ENCODE data around the gene CNTNAP5. TPM values are rescaled to one million over a fixed set of nuclear protein-coding genes. Genes with fewer than 3 reads are reported as not detected.

Gene CNTNAP5
- total RNA-seq, 1 experiment from 2014 or later, result 0.78 TPM

DNA sequence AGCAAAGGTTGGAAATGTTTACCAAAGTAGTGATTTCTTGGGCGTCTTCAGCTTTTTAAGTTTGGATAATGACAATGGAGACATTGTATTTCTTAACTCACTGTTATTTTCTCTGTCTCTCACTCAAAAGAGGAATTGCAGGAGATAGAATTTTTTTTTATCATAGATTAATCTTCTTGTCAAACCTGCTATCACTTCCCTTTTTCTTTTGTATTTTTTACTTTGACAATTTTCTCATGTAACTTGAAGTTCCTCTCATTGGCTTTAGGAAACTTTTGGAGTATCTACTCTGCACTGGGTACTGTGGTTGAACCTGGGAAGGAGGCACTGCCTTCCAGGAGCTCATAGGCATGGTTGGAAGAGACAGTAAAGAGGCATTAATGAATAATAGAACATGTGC, 489.1 kb downstream of the CNTNAP5 start:
- H3K9ac ChIP-seq (ENCODE audit: low read length), result no peak overlapping the region
- no peaks in the 10 kb centered on the region for H3K9me3 ChIP-seq (ENCODE audit: low read length)
- peak; percentile 74 for DNase-seq
- H4K20me1 ChIP-seq (ENCODE audit: insufficient read depth, low read depth, low read length), result no peaks in the 10 kb centered on the region
- H2AFZ ChIP-seq (ENCODE audit: low read length), result 0 out of 2 replicates have a peak overlapping the region, but pooled peaks have one; percentile 23
- H3K79me2 ChIP-seq (ENCODE audit: low read length), result no peaks in the 10 kb centered on the region
- peak overlapping the region; percentile 39 for H3K4me2 ChIP-seq (ENCODE audit: low read depth, low read length, poor library complexity, severe bottlenecking)
- H3K27ac ChIP-seq (ENCODE audit: low read length), result peak overlapping the region; percentile 46
- H3K9me2 ChIP-seq (replicated peaks; ENCODE audit: insufficient read depth, low read length), result no peaks in the 10 kb centered on the region
- H3K27me3 ChIP-seq (ENCODE audit: low read length), result no peaks in the 10 kb centered on the region
- H3K36me3 ChIP-seq (ENCODE audit: insufficient read depth, low read length), result no peaks in the 10 kb centered on the region
- H3K4me1 ChIP-seq (ENCODE audit: low read length), result peaks cover 18% of the 10 kb centered on the region
- H3K4me3 ChIP-seq (ENCODE audit: low read length), result no peak overlapping the region; the same call in 1 of the 2 replicates

DNA sequence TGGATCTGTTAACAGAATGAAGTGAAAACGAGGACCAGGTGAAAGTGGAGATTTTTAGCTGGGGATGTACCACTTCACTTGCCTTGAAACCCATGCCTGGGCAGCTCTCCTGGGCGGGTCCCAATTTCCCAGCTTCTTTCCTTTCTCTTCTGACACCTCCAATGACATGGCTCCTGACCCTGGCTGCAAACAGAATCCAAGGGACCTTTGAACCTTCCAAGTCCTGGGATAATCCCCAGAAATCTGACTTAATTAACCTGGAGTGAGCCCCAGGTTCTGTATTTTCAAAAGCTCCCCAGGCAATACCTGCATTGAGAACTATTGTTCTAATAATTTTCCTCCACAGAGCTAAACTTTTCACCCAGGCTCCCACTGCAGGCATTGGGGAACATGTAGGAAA, 495.9 kb downstream of the CNTNAP5 start:
- no peaks in the 10 kb centered on the region for H3K79me2 ChIP-seq (ENCODE audit: low read length)
- H3K4me3 ChIP-seq (ENCODE audit: low read length), result no peak overlapping the region
- H3K27me3 ChIP-seq (ENCODE audit: low read length), result no peaks in the 10 kb centered on the region; the same call in 1 of the 2 replicates
- H2AFZ ChIP-seq (ENCODE audit: low read length), result no peak overlapping the region
- no peak for DNase-seq
- H3K27ac ChIP-seq (ENCODE audit: low read length), result no peak overlapping the region
- no peak overlapping the region for H3K4me2 ChIP-seq (ENCODE audit: low read depth, low read length, poor library complexity, severe bottlenecking)
- H3K9me3 ChIP-seq (ENCODE audit: low read length), result no peaks in the 10 kb centered on the region
- H3K36me3 ChIP-seq (ENCODE audit: insufficient read depth, low read length), result no peaks in the 10 kb centered on the region
- H3K9me2 ChIP-seq (replicated peaks; ENCODE audit: insufficient read depth, low read length), result no peaks in the 10 kb centered on the region
- H3K4me1 ChIP-seq (ENCODE audit: low read length), result peaks cover 9% of the 10 kb centered on the region
- H3K9ac ChIP-seq (ENCODE audit: low read length), result no peak overlapping the region
- no peaks in the 10 kb centered on the region for H4K20me1 ChIP-seq (ENCODE audit: insufficient read depth, low read depth, low read length)

DNA sequence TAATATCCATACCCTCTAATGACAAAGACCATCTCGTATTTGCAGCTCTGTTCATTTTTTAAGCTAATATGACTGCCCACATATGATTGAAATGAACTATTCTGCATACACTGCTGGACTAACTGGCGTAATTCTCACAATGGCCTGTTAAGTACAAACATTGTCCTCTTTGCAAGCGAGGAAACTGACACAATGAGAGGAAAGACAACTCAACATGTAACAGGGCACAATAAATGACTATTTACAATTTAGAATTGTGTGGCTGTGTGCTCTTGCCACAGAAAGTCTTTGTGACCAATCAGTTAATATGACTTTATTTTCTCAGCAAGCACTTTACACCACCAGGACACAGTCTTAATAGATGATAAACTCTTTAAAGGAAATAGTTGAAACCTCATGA, 498.0 kb downstream of the CNTNAP5 start:
- no peak overlapping the region for H3K27ac ChIP-seq (ENCODE audit: low read length)
- no peak for DNase-seq
- no peaks in the 10 kb centered on the region; the same call in 1 of the 2 replicates for H3K27me3 ChIP-seq (ENCODE audit: low read length)
- no peaks in the 10 kb centered on the region for H3K36me3 ChIP-seq (ENCODE audit: insufficient read depth, low read length)
- H2AFZ ChIP-seq (ENCODE audit: low read length), result no peak overlapping the region
- H3K79me2 ChIP-seq (ENCODE audit: low read length), result no peaks in the 10 kb centered on the region
- no peaks in the 10 kb centered on the region for H4K20me1 ChIP-seq (ENCODE audit: insufficient read depth, low read depth, low read length)
- H3K9me2 ChIP-seq (replicated peaks; ENCODE audit: insufficient read depth, low read length), result no peaks in the 10 kb centered on the region
- H3K4me2 ChIP-seq (ENCODE audit: low read depth, low read length, poor library complexity, severe bottlenecking), result no peak overlapping the region
- H3K9ac ChIP-seq (ENCODE audit: low read length), result no peak overlapping the region
- H3K4me1 ChIP-seq (ENCODE audit: low read length), result peaks cover 15% of the 10 kb centered on the region
- H3K4me3 ChIP-seq (ENCODE audit: low read length), result no peak overlapping the region
- no peaks in the 10 kb centered on the region for H3K9me3 ChIP-seq (ENCODE audit: low read length)

DNA sequence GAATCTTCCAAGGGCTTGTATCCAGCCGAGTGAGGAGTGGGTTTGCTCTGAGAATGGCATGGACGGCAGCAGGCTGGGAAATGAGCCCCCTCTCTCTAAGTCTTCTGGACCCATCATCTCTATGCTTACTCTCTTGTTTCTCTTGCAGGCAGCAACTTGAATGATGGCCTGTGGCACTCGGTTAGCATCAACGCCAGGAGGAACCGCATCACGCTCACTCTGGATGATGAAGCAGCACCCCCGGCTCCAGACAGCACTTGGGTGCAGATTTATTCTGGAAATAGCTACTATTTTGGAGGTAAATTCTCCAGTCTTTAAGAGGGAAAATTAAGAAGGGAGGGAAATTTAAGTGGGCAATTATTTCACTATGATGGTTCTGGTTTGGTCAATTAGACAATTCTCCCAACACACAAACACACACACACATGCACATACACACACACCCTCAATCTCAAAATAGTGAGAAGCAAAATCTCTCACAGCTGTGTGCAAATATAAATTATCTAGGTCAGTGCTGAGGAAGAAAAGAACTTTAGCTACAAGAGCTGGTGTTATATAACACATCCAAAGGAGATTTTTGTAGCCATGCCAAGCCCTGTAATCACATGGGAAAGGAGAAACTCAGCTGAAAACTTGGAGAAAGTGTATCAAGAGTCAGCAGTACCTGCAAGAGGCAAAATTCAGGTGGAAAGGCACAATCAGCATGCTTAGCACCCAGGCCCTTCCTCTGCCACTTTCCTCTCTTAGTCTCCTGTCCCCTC, 499.2 kb downstream of the CNTNAP5 start:
- Histone ChIP-seq H3K27ac (ENCODE audit: low read length) (no peak overlapping the region), H3K9me3 (ENCODE audit: low read length) (no peaks in the 10 kb centered on the region), H3K79me2 (ENCODE audit: low read length) (no peaks in the 10 kb centered on the region), H2AFZ (ENCODE audit: low read length) (no peak overlapping the region), H3K4me3 (ENCODE audit: low read length) (no peak overlapping the region), H3K4me2 (ENCODE audit: low read depth, low read length, poor library complexity, severe bottlenecking) (no peak overlapping the region), H3K36me3 (ENCODE audit: insufficient read depth, low read length) (no peaks in the 10 kb centered on the region), H3K27me3 (ENCODE audit: low read length) (no peaks in the 10 kb centered on the region; the same call in 1 of the 2 replicates), H3K4me1 (ENCODE audit: low read length) (peaks cover 18% of the 10 kb centered on the region), H4K20me1 (ENCODE audit: insufficient read depth, low read depth, low read length) (no peaks in the 10 kb centered on the region), H3K9ac (ENCODE audit: low read length) (no peak overlapping the region), H3K9me2 (replicated peaks; ENCODE audit: insufficient read depth, low read length) (no peaks in the 10 kb centered on the region)
- DNase-seq, result no peak

DNA sequence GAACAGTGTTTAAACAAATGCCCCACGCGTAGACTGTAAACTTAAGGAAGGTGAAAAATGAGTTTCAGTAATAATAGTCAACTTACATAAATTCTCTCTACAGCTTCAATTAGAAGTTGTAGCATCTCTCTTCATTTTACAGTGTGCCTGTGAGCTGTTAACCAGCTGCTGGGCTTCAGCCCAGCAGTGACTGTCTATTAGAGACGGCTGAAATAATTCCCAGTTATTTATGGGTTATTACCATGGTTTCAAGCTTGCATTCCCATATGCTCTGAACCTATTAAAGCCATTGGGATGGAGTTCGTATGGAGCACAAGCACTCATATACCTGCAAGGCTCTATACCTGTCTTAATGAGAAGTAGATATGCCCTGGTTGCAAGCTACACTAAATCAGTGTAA, 501.1 kb downstream of the CNTNAP5 start:
- H3K4me1 ChIP-seq (ENCODE audit: low read length), result peaks cover 24% of the 10 kb centered on the region
- no peak overlapping the region for H3K4me2 ChIP-seq (ENCODE audit: low read depth, low read length, poor library complexity, severe bottlenecking)
- no peaks in the 10 kb centered on the region for H3K36me3 ChIP-seq (ENCODE audit: insufficient read depth, low read length)
- no peak overlapping the region for H3K4me3 ChIP-seq (ENCODE audit: low read length)
- no peaks in the 10 kb centered on the region for H3K9me2 ChIP-seq (replicated peaks; ENCODE audit: insufficient read depth, low read length)
- no peak overlapping the region for H3K9ac ChIP-seq (ENCODE audit: low read length)
- H3K9me3 ChIP-seq (ENCODE audit: low read length), result no peaks in the 10 kb centered on the region
- no peaks in the 10 kb centered on the region; the same call in 1 of the 2 replicates for H3K27me3 ChIP-seq (ENCODE audit: low read length)
- no peak overlapping the region for H2AFZ ChIP-seq (ENCODE audit: low read length)
- no peaks in the 10 kb centered on the region for H4K20me1 ChIP-seq (ENCODE audit: insufficient read depth, low read depth, low read length)
- no peak overlapping the region for H3K27ac ChIP-seq (ENCODE audit: low read length)
- H3K79me2 ChIP-seq (ENCODE audit: low read length), result no peaks in the 10 kb centered on the region
- no peak for DNase-seq

DNA sequence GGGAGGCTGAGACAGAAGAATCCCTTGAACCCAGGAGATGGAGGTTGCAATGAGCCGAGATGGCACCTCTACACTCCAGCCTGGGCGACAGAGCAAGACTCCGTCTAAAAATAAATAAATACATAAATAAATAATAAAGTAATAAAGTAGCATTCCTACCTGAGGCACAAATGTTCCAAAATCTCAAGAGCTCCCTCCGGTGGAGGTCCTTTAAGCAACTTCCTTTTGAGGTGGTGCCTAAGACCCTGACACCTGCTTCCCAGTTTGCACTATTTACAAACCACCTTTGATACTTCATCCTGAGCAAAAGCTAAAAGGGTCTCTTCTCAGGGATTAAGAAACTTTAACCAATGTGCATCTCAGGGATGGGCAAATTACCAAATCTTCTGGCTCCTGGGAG, 505.1 kb downstream of the CNTNAP5 start:
- H3K27ac ChIP-seq (ENCODE audit: low read length), result no peak overlapping the region
- H3K79me2 ChIP-seq (ENCODE audit: low read length), result no peaks in the 10 kb centered on the region
- H3K4me2 ChIP-seq (ENCODE audit: low read depth, low read length, poor library complexity, severe bottlenecking), result no peak overlapping the region
- H3K4me3 ChIP-seq (ENCODE audit: low read length), result no peak overlapping the region
- no peaks in the 10 kb centered on the region for H4K20me1 ChIP-seq (ENCODE audit: insufficient read depth, low read depth, low read length)
- no peak overlapping the region for H3K9ac ChIP-seq (ENCODE audit: low read length)
- H2AFZ ChIP-seq (ENCODE audit: low read length), result 0 out of 2 replicates have a peak overlapping the region, but pooled peaks have one; percentile 34
- H3K9me3 ChIP-seq (ENCODE audit: low read length), result no peaks in the 10 kb centered on the region
- no peaks in the 10 kb centered on the region for H3K27me3 ChIP-seq (ENCODE audit: low read length)
- H3K9me2 ChIP-seq (replicated peaks; ENCODE audit: insufficient read depth, low read length), result no peaks in the 10 kb centered on the region
- H3K36me3 ChIP-seq (ENCODE audit: insufficient read depth, low read length), result no peaks in the 10 kb centered on the region
- DNase-seq, result peak; percentile 62
- peaks cover 20% of the 10 kb centered on the region for H3K4me1 ChIP-seq (ENCODE audit: low read length)

DNA sequence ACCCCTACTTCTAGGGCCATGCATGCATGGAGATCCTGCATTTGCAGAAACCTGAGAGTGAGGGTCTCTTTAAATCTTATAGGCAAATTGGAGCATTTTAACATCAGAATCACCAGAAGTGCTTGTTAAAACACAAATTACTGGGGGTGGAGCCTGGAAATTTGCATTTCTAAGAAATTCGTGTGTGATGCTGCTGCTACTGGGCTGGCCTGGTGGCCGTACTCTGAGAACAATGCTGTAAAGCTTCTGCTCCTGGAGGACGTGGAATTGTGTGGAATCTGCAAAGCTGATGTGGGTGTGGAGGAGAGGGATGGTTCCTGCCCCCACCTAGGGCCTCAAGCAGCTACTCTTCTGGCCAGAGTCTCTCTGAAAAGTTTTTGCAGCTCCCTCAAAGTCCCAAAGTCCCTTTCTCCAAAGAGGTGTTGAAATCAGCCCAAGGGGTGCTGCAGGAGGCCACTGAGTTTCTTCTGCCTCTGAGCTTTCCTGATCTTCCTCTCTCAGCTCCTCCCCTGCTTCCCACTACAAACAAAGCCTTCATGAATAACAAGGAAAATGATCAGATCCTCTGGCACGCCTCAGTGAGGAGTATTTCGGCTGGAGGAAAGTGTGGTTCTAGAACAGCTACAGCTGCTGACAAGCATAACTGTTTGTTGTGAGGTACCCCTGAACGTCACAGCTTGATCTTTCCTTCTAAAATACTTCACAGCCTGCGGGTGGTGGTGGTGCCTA, 508.3 kb downstream of the CNTNAP5 start:
- H3K79me2 ChIP-seq (ENCODE audit: low read length), result no peaks in the 10 kb centered on the region
- H3K4me1 ChIP-seq (ENCODE audit: low read length), result peaks cover 14% of the 10 kb centered on the region
- H3K9ac ChIP-seq (ENCODE audit: low read length), result no peak overlapping the region
- no peak for DNase-seq
- no peaks in the 10 kb centered on the region for H3K9me3 ChIP-seq (ENCODE audit: low read length)
- no peaks in the 10 kb centered on the region for H3K27me3 ChIP-seq (ENCODE audit: low read length)
- H4K20me1 ChIP-seq (ENCODE audit: insufficient read depth, low read depth, low read length), result no peaks in the 10 kb centered on the region
- no peak overlapping the region for H2AFZ ChIP-seq (ENCODE audit: low read length)
- H3K4me3 ChIP-seq (ENCODE audit: low read length), result no peak overlapping the region
- no peak overlapping the region for H3K27ac ChIP-seq (ENCODE audit: low read length)
- H3K36me3 ChIP-seq (ENCODE audit: insufficient read depth, low read length), result no peaks in the 10 kb centered on the region
- no peak overlapping the region for H3K4me2 ChIP-seq (ENCODE audit: low read depth, low read length, poor library complexity, severe bottlenecking)
- H3K9me2 ChIP-seq (replicated peaks; ENCODE audit: insufficient read depth, low read length), result no peaks in the 10 kb centered on the region

DNA sequence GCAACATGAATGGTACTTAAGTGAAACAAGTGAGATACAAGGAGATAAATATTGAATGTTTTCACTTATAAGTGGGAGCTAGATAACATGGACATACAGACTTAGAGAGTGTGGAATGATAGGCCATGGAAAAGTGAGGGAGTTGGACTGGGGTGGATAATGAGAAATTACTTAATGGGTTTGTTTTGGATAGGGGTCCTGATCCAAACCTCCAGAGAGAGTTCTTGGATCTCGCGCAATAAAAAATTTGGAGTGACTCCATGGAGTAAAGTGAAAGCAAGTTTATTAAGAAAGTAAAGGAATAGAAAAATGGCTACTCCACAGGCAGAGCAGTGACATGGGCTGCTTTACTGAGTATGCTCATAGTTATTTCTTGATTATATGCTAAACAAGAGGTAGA, 508.9 kb downstream of the CNTNAP5 start:
- no peak for DNase-seq
- no peaks in the 10 kb centered on the region for H3K9me3 ChIP-seq (ENCODE audit: low read length)
- H2AFZ ChIP-seq (ENCODE audit: low read length), result no peak overlapping the region
- H3K9me2 ChIP-seq (replicated peaks; ENCODE audit: insufficient read depth, low read length), result no peaks in the 10 kb centered on the region
- no peaks in the 10 kb centered on the region for H4K20me1 ChIP-seq (ENCODE audit: insufficient read depth, low read depth, low read length)
- H3K9ac ChIP-seq (ENCODE audit: low read length), result no peak overlapping the region
- H3K27me3 ChIP-seq (ENCODE audit: low read length), result no peaks in the 10 kb centered on the region
- H3K4me2 ChIP-seq (ENCODE audit: low read depth, low read length, poor library complexity, severe bottlenecking), result no peak overlapping the region
- H3K4me1 ChIP-seq (ENCODE audit: low read length), result peaks cover 11% of the 10 kb centered on the region
- no peak overlapping the region for H3K4me3 ChIP-seq (ENCODE audit: low read length)
- no peaks in the 10 kb centered on the region for H3K36me3 ChIP-seq (ENCODE audit: insufficient read depth, low read length)
- H3K79me2 ChIP-seq (ENCODE audit: low read length), result no peaks in the 10 kb centered on the region
- no peak overlapping the region for H3K27ac ChIP-seq (ENCODE audit: low read length)
